Small intestine (tissue), 7 donors: ENCODE measurements around the gene PPM1A. TPM values are rescaled to one million over a fixed set of nuclear protein-coding genes. Genes with fewer than 3 reads are reported as not detected.

ENCODE experiments used
- DNase-seq, 2 donors: peaks; one replicate each; pipeline versions ENCODE4 v3.0.0 to v3.0.0-alpha.2; 2013
- FAIRE-seq: peaks from 2 replicates; lab custom pipeline; 2012; peaks lifted over from hg19 to GRCh38; lab: Jason Lieb, UNC
- H3K27ac ChIP-seq, 3 donors: one replicate each; pipeline ENCODE4 v1.5.1; 2013; ENCODE audit warnings: low read length in 2 of 3, mild to moderate bottlenecking in 2 of 3, control low read depth in 1 of 3, inconsistent platforms in 1 of 3, low read depth in 1 of 3, moderate library complexity in 1 of 3
- H3K27me3 ChIP-seq, 3 donors: one replicate each; pipeline ENCODE4 v1.6.1; 2013; ENCODE audit warnings: low read length in 3 of 3, inconsistent platforms in 1 of 3; ENCODE audit not compliant: control insufficient read depth in 3 of 3, insufficient read depth in 3 of 3
- H3K36me3 ChIP-seq, 3 donors: one replicate each; pipeline ENCODE4 v1.6.1; 2013; ENCODE audit warnings: low read length in 3 of 3, inconsistent platforms in 1 of 3, low read depth in 1 of 3, mild to moderate bottlenecking in 1 of 3, moderate library complexity in 1 of 3; ENCODE audit not compliant: control insufficient read depth in 3 of 3, insufficient read depth in 2 of 3
- H3K4me1 ChIP-seq, 3 donors: one replicate each; pipeline ENCODE4 v1.6.1; 2013; ENCODE audit warnings: low read length in 2 of 3, inconsistent platforms in 1 of 3, low read depth in 1 of 3, mild to moderate bottlenecking in 1 of 3, moderate library complexity in 1 of 3; ENCODE audit not compliant: control insufficient read depth in 3 of 3, insufficient read depth in 2 of 3
- H3K4me3 ChIP-seq, 3 donors: one replicate each; pipeline ENCODE4 v1.5.1; 2013; ENCODE audit warnings: low read length in 3 of 3, control low read depth in 1 of 3, inconsistent platforms in 1 of 3, low read depth in 1 of 3, mild to moderate bottlenecking in 1 of 3, moderate library complexity in 1 of 3
- H3K9me3 ChIP-seq, 2 donors: one replicate each; pipeline ENCODE4 v1.6.1; 2013; ENCODE audit warnings: low read depth in 1 of 2, low read length in 1 of 2; ENCODE audit not compliant: control insufficient read depth in 2 of 2, insufficient read depth in 1 of 2
- WGBS, 3 donors: extraction: QIAGEN DNeasy Blood & Tissue Kit; methylation state at CpG; one replicate each; pipeline ENCODE4 v1.1.7; 2013; 5-methylcytosine and 5-hydroxymethylcytosine counted together
- polyA plus RNA-seq, 4 donors: library from polyadenylated mRNA; stranded (reverse) in 3 of 4; unstranded in 1 of 4; fragments of 200-250 nt in 3 of 4; fragments of 120-200 nt in 1 of 4; gene quantifications; one replicate each; pipeline versions ENCODE4 v1.2.1 to v1.2.3, GENCODE V29; 2013
- donor health status: healthy with polysubstance abuse.
- donor health status: control.
- donor health status: control.
- donor health status: Bipolar disorder and iron deficiency.
- donor health status: healthy.

PPM1A gene
- polyA plus RNA-seq, 4 donors = 27.6 to 101 (median 65.5) TPM

GRCh38 chr14:60343571-60344071, 94.6 kb downstream of the PPM1A start:
- Histone ChIP-seq H3K4me1 (no peaks in the 10 kb centered on the region), H3K27me3 (no peaks in the 10 kb centered on the region), H3K4me3 (no peak overlapping the region), H3K36me3 (no peaks in the 10 kb centered on the region), H3K27ac (no peak overlapping the region), H3K9me3 (no peaks in the 10 kb centered on the region)
- FAIRE-seq (no peak), DNase-seq (no peak)
- 76 to 83% (median 81%) methylated on average over 6 of the region's 6 CpGs for WGBS, 3 donors

- Histone ChIP-seq H3K27me3 (no peaks in the 10 kb centered on the region), H3K4me1 (no peaks in the 10 kb centered on the region), H3K36me3 (no peaks in the 10 kb centered on the region), H3K4me3 (no peak overlapping the region), H3K9me3 (no peaks in the 10 kb centered on the region), H3K27ac (no peak overlapping the region)
- DNase-seq = no peak
- WGBS, 3 donors = 64 to 66% (median 64%) methylated on average over 2 of the region's 2 CpGs
- no peak for FAIRE-seq
Observed at GRCh38 chr14:60344751-60345150, 95.7 kb downstream of the PPM1A start.

GRCh38 chr14:60346706-60347105, 97.7 kb downstream of the PPM1A start:
- no peak overlapping the region for H3K27ac ChIP-seq
- 57 to 71% (median 57%) methylated on average over 2 of the region's 2 CpGs for WGBS, 3 donors
- no peak overlapping the region for H3K4me3 ChIP-seq
- no peaks in the 10 kb centered on the region for H3K9me3 ChIP-seq
- DNase-seq (no peak), FAIRE-seq (no peak)
- H3K36me3 ChIP-seq = no peaks in the 10 kb centered on the region
- no peaks in the 10 kb centered on the region for H3K4me1 ChIP-seq
- H3K27me3 ChIP-seq = peaks cover 0 to 5% (median 0%) of the 10 kb centered on the region in 3 donors

- H3K27me3 ChIP-seq = peaks cover 0 to 5% (median 0%) of the 10 kb centered on the region in 3 donors
- DNase-seq = no peak
- no peak for FAIRE-seq
- WGBS, 3 donors = 15 to 63% (median 33%) methylated on average over 4 of the region's 4 CpGs
- no peaks in the 10 kb centered on the region for H3K36me3 ChIP-seq
- H3K4me1 ChIP-seq = no peaks in the 10 kb centered on the region
- no peak overlapping the region for H3K27ac ChIP-seq
- no peaks in the 10 kb centered on the region for H3K9me3 ChIP-seq
- H3K4me3 ChIP-seq = no peak overlapping the region
Observed at GRCh38 chr14:60348211-60348610, 99.2 kb downstream of the PPM1A start.

Other genes starting within 250 kb of the PPM1A start
- 10 to 100 TPM in 1 of 4 donors, 1 to 10 TPM in 3; 3.0 to 45.0 (median 9.0) TPM for gene PCNX4, start 157.3 kb upstream of the PPM1A start, polyA plus RNA-seq
- 100 to 1,000 TPM in 2 of 4 donors, 10 to 100 TPM in 2; 78.7 to 302 (median 132) TPM for gene DHRS7, start 83.8 kb upstream of the PPM1A start, polyA plus RNA-seq
- under 1 TPM in 1 of 4 donors, not detected in 3; 0.06 TPM for gene C14orf39, start 236.8 kb downstream of the PPM1A start, polyA plus RNA-seq